ENCODE data around the gene ZNRF1.
A peak's percentile ranks its signal among the peaks of the same experiment; 100 is the strongest.
"Not testable (repeated sequence)": the region's sequence is repeated elsewhere in the genome, so short reads cannot be mapped to it uniquely, and the experiment has no call there.

The ZNRF1 gene

DNA sequence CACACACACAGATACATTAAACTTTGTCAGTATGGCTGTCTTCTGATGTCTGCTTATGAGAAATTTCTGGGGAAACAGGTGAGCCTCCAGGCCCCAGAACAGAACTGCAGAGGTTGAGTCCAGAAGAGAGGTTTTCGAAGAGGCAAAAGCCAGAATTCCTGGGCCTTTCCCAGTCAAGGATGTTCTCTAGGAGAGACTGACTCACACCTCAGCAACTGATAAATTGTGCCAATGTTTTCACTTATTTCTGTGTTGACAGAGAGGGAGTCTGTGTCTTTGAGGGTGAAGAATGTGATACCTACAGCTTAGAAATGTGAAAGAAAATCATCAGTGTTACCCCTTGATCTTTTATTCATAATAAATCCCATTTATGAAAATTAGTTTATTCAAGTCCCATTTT is 87.5 kb downstream of the ZNRF1 start:
- TF ChIP-seq JUND (IDR thresholded peaks at IDR 0.05; ENCODE audit: low read depth): no peak
- DNase-seq (ENCODE audit: low read depth in 1 of 2, low spot score in 1 of 2): no peak
- in situ Hi-C loops (cut with HindIII; ENCODE audit: low pct_unique_long_range_greater_than_20kb, low sequenced_read_pairs): no loop called here

DNA sequence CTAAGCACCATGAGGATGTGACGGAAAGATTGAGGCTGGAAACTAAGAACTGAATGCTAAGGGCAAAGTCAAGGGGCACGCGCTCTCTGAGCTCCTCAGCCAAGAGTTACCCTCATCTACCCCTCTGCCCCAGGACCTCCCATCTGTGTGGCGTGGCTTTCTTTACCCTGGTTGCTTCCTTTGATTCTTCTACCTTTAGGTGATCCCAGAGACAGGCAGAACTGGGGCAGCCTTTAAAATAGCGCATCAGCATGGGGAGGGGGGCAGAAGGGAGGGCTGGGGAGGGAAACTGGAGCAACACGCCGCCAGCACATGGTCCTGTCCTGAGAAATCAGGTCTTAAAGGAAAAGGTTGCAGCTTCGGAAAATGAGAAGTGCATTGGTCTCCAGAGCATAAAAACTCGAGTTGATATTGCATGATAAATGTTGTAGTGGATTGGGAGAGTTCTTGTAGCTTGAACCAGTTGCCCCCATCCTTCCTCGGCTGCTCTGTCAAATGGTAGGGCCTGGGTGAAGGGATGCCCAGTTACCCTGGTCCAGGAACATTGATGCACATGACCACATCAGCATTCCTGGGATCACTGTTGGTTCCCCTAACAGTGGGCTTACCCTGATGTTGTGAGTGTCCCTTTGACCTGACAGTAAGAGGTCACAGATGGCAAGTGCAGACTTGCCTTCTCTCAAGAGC is 88.0 kb downstream of the ZNRF1 start:
- no peak for DNase-seq (ENCODE audit: low read depth in 1 of 2, low spot score in 1 of 2)
- TF ChIP-seq JUND (IDR thresholded peaks at IDR 0.05; ENCODE audit: low read depth): no peak
- in situ Hi-C loops (cut with HindIII; ENCODE audit: low pct_unique_long_range_greater_than_20kb, low sequenced_read_pairs): no loop called here

DNA sequence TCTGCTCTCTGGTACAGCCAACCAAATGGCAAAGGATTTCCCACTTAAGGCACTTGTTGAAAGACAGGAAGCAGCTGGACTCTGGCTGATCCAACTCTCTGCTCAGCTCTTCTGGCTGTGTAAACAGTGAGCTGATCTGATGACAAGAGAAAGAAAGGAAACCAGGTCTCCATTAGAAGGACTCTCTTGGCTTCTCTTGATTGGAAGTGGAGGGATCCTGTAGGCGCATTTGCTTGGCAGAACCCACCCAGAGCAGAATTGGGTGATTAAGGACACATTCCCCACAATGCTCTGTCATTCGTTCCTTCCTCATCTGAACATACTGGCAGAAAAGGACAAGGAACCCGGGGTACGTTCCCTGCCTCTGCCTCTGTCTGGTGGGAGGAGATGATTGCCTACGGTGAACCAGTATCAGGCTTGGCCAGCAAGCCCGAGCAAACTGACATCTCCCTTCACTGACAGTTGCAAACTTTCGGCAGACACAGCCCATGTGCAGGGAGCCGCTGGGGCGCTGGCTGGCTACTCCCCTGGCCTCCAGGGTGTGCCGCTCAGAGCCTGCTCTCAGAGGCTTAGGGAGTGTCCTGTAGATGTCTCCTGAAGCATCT is 88.7 kb downstream of the ZNRF1 start:
- peak in 1 of 2 experiments; percentile 57 for DNase-seq (ENCODE audit: low read depth in 1 of 2, low spot score in 1 of 2)
- TF ChIP-seq JUND (IDR thresholded peaks at IDR 0.05; ENCODE audit: low read depth): no peak
- in situ Hi-C loops (cut with HindIII; ENCODE audit: low pct_unique_long_range_greater_than_20kb, low sequenced_read_pairs): no loop called here

DNA sequence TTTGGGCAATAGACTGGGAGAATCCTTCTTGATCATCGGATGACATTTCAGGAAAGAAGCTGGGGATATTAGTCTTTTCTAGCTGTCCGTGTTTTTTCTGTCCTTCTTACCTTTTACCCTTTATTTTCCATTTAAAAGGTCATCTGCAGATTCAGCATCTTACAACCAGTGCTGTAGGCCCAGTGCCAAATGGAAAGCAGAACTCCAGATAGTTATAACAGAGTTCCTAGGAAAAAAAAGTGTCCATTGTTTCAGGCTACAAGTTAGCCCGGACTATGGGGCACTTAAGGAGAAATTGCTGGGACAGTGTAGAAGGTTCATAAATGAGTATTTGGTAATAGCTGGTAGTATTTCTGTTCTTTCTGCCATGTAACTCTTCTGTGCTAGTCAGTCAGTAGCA is 89.4 kb downstream of the ZNRF1 start:
- in situ Hi-C loops (cut with HindIII; ENCODE audit: low pct_unique_long_range_greater_than_20kb, low sequenced_read_pairs): no loop called here
- no peak for TF ChIP-seq JUND (IDR thresholded peaks at IDR 0.05; ENCODE audit: low read depth)
- DNase-seq (ENCODE audit: low read depth in 1 of 2, low spot score in 1 of 2): no peak

DNA sequence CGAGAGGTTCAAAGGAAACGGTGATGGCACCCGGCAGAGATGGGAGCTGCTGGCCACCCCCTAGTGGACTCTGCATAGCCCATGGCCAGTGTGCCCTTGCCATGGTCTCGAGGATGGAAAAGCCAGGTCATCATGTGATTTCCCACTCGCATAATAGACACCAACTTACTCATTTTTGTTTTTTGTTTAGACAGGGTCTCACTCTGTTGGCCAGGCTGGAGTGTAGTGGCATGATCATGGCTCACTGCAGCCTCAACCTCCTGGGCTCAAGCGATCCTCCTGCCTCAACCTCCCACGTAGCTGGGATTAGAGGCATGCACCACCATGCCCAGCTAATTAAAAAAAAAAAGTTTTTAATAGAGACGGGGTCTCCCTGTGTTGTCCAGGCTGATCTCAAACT is 90.1 kb downstream of the ZNRF1 start:
- DNase-seq (ENCODE audit: low read depth in 1 of 2, low spot score in 1 of 2): no peak
- in situ Hi-C loops (cut with HindIII; ENCODE audit: low pct_unique_long_range_greater_than_20kb, low sequenced_read_pairs): no loop called here
- TF ChIP-seq JUND (IDR thresholded peaks at IDR 0.05; ENCODE audit: low read depth): no peak

DNA sequence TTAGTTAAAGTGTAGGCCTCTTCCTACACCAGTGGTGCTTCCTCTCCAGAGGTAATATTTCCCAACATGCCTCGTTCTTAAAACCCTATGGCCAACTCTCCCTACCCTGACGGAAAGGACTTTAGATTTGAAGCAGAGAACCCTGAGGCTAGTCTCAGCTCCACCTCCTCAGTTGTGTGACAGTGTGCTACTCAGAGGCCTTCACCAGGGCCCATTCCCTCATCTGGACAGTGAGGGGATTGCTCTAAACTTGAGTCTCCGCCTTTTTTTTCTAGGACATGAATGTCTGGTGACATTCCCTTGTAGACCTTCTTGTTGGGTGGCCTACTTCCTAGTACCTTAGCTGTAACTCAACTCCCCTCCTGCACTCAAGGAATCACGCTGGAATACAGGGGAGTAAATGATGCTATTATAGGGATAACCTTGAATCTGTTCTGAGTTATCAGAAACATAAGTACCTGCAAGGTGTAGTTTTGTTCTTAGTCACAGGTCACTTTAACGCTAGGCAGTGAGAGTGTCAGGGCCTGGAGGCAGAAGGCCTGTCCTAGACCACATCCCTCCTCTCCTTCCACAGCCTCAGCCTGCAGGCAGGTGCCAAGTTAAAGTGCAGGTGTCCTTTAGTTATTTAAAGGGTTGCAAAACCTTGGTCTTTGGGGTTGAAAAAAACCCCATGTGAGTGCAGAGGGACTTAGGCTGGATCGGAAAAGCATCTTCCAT is 90.8 kb downstream of the ZNRF1 start:
- DNase-seq (ENCODE audit: low read depth in 1 of 2, low spot score in 1 of 2): peak in 1 of 2 experiments; percentile 36
- no peak for TF ChIP-seq JUND (IDR thresholded peaks at IDR 0.05; ENCODE audit: low read depth)
- in situ Hi-C loops (cut with HindIII; ENCODE audit: low pct_unique_long_range_greater_than_20kb, low sequenced_read_pairs): no loop called here

DNA sequence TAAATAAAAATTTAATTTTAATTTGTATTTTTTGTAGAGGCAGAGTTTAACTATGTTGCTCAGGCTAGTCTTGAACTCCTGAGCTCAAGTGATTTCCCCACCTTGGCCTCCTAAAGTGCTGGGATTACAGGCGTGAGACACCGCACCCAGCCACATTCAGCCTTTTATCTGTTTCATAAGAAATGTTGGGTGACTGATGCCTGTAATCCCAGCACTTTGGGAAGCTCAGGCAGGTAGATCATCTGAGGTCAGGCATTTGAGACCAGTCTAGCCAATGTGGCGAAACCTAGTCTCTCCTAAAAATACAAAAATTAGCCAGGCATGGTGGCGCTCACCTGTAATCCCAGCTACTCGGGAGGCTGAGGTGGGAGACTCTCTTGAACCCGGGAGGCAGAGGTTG is 92.1 kb downstream of the ZNRF1 start:
- in situ Hi-C loops (cut with HindIII; ENCODE audit: low pct_unique_long_range_greater_than_20kb, low sequenced_read_pairs); DNase-seq (ENCODE audit: low read depth in 1 of 2, low spot score in 1 of 2): not testable (repeated sequence)

DNA sequence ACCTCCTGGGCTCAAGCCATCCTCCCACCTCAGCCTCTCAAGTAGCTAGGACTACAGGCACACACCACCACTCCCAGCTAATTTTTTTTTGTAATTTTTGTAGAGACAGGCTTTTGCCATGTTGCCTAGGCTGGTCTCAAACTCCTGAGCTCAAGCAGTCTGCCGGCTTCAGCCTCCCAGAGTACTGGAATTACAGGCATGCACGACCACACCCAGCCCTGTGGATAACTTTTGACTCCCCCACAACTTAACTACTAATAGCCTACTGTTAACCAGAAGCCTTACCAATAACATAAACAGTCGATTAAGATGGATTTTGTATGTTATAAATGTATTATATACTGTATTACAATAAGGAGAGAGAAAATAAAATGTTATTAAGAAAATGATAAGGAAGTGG is 92.8 kb downstream of the ZNRF1 start:
- in situ Hi-C loops (cut with HindIII; ENCODE audit: low pct_unique_long_range_greater_than_20kb, low sequenced_read_pairs); DNase-seq (ENCODE audit: low read depth in 1 of 2, low spot score in 1 of 2): not testable (repeated sequence)

GRCh38 chr16:75092777-75093176 is 94.0 kb downstream of the ZNRF1 start:
- no peak for DNase-seq (ENCODE audit: low read depth in 1 of 2, low spot score in 1 of 2)
- TF ChIP-seq JUND (IDR thresholded peaks at IDR 0.05; ENCODE audit: low read depth): no peak
- in situ Hi-C loops (cut with HindIII; ENCODE audit: low pct_unique_long_range_greater_than_20kb, low sequenced_read_pairs): no loop called here

DNA sequence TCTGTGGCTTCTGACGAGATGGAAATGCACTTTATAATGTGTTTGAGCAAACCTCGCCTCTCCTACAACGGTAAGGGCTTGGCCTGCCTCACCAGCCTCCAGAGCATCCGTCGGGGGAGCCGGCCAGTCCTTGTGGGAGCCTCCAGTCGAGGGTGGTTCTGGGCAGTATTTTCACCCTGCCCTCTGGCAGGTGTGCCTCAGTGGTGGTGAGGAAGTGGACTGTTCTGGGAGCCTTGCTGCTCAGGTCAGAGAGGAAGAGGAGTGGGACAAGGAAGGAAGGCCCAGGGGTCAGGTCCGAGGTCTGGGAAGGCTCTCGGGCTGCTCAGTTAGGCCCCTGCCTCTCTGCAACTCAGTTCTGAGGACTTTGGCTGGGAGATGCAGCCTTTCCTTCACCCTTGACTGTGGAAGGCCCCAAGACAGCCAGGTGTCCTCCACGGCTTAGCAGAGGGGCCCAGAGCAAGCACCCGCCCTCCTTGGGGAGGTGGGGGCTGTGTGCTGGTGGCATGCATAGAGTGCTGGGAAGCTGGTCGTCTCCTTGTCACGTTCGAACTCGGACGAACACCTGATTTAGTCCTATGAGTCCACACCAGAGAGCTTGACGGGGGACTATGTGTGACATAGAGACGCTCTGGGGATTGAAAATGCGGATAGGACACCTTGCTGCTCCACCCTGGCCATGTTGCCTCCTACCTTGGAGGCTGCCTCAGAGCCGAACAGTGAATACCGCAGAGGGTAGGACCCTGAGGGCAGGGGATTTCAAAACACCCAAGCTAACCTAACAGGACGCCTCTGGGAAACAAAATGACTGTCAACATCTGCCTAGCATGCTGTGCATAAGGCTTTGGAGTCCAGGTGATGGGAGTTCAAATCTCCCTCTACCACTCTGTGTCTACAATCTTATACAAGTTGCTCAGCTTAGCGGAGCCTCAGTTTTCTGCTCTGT is 95.0 kb downstream of the ZNRF1 start:
- in situ Hi-C loops (cut with HindIII; ENCODE audit: low pct_unique_long_range_greater_than_20kb, low sequenced_read_pairs): no loop called here
- TF ChIP-seq JUND (IDR thresholded peaks at IDR 0.05; ENCODE audit: low read depth): no peak
- no peak for DNase-seq (ENCODE audit: low read depth in 1 of 2, low spot score in 1 of 2)

- TF ChIP-seq JUND (IDR thresholded peaks at IDR 0.05; ENCODE audit: low read depth): no peak
- no peak for DNase-seq (ENCODE audit: low read depth in 1 of 2, low spot score in 1 of 2)
- in situ Hi-C loops (cut with HindIII; ENCODE audit: low pct_unique_long_range_greater_than_20kb, low sequenced_read_pairs): no loop called here
Observed at GRCh38 chr16:75095204-75095621, 96.4 kb downstream of the ZNRF1 start.

GRCh38 chr16:75096656-75097055 is 97.8 kb downstream of the ZNRF1 start:
- DNase-seq (ENCODE audit: low read depth in 1 of 2, low spot score in 1 of 2): peak; percentile 78 to 96
- in situ Hi-C loops (cut with HindIII; ENCODE audit: low pct_unique_long_range_greater_than_20kb, low sequenced_read_pairs): no loop called here
- TF ChIP-seq JUND (IDR thresholded peaks at IDR 0.05; ENCODE audit: low read depth): no peak

Measured in T47D (cell line).